Muscle layer of colon (tissue), 2 donors: ENCODE measurements around the gene LRRC61.

ENCODE experiments used
- H3K27ac ChIP-seq: one replicate; pipeline ENCODE4 v1.7.0; 2013; ENCODE audit warnings: low read depth, mild to moderate bottlenecking, low read length, moderate library complexity
- H3K27me3 ChIP-seq, 2 donors: one replicate each; pipeline ENCODE4 v1.7.0; 2013; ENCODE audit warnings: low read length in 2 of 2, mild to moderate bottlenecking in 2 of 2; ENCODE audit not compliant: insufficient read depth in 2 of 2, control insufficient read depth in 1 of 2
- H3K36me3 ChIP-seq: one replicate; pipeline ENCODE4 v1.7.0; 2013; ENCODE audit warnings: mild to moderate bottlenecking, low read length; ENCODE audit not compliant: insufficient read depth
- H3K4me1 ChIP-seq: one replicate; pipeline ENCODE4 v1.7.0; 2013; ENCODE audit warnings: mild to moderate bottlenecking, low read length; ENCODE audit not compliant: insufficient read depth
- H3K4me3 ChIP-seq, 2 donors: one replicate each; pipeline ENCODE4 v1.7.0; 2013; ENCODE audit warnings: low read length in 2 of 2, low read depth in 1 of 2, mild to moderate bottlenecking in 1 of 2, moderate library complexity in 1 of 2
- H3K9ac ChIP-seq: one replicate; pipeline ENCODE4 v1.7.0; 2013; ENCODE audit warnings: low read length
- H3K9me3 ChIP-seq: one replicate; pipeline ENCODE4 v1.7.0; 2013; ENCODE audit warnings: mild to moderate bottlenecking, low read length
- donor health status: abdominal sarcoma.
- donor health status: Adenocarcinoma of cecum.

LRRC61 gene

GRCh38 chr7:150368884-150369747 lies 46.0 kb downstream of the LRRC61 start:
- peaks cover 28% of the 10 kb centered on the region for H3K36me3 ChIP-seq
- no peaks in the 10 kb centered on the region for H3K9me3 ChIP-seq
- no peaks in the 10 kb centered on the region for H3K27me3 ChIP-seq
- peak overlapping the region; percentile 69 for H3K27ac ChIP-seq
- peak overlapping the region; percentile 94 for H3K9ac ChIP-seq
- peaks cover 30% of the 10 kb centered on the region for H3K4me1 ChIP-seq
- H3K4me3 ChIP-seq: peak overlapping the region; percentile 89 to 92

DNA sequence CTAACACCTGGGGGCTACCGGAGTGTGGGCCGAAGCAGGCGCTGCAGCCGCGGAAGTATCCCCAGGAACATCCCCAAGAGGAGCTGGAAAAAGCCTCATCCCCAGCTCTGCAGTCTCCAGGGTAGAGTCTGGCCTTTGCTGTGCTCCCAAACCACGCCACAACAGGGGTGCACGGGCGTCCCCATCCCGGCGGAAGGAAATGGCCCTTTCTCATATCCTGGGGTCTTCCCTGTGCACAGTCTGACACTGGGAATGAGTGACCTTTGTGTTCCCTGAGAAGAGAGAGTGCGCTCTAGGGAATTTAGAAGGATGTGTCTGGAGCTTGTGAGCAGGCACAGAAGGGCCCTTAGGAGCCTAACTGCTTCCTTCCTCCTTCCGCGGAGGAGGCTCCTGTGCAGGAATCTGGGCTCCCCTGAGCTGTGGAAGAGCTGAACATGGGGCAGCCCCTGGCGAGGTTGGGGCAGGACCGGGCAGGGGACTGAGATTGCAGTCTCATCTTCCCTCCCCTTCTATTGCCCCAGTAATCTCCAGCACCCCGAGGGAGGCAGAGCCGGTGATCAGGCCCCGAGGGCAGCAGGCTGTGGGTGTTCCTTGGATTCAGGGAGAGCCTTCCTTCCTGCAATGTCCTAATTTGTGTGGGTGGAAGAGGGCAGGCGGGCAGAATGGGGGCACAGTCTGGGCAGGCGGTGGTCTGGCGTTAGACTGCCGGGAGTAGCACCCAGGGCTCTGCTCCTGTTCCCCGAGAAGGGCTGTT lies 46.8 kb downstream of the LRRC61 start:
- no peaks in the 10 kb centered on the region for H3K9me3 ChIP-seq
- peak overlapping the region; percentile 89 to 92 for H3K4me3 ChIP-seq
- H3K4me1 ChIP-seq: peaks cover 30% of the 10 kb centered on the region
- H3K9ac ChIP-seq: peak overlapping the region; percentile 94
- H3K27ac ChIP-seq: peak overlapping the region; percentile 69
- no peaks in the 10 kb centered on the region for H3K27me3 ChIP-seq
- H3K36me3 ChIP-seq: peaks cover 29% of the 10 kb centered on the region

- Histone ChIP-seq H3K4me1 (peaks cover 30% of the 10 kb centered on the region), H3K4me3 (no peak overlapping the region), H3K27ac (no peak overlapping the region), H3K27me3 (no peaks in the 10 kb centered on the region), H3K36me3 (peaks cover 29% of the 10 kb centered on the region), H3K9me3 (no peaks in the 10 kb centered on the region), H3K9ac (no peak overlapping the region)
Measured at GRCh38 chr7:150370612-150371071, 47.5 kb downstream of the LRRC61 start.

- H3K4me1 ChIP-seq: peaks cover 30% of the 10 kb centered on the region
- no peak overlapping the region for H3K9ac ChIP-seq
- H3K4me3 ChIP-seq: no peak overlapping the region
- no peaks in the 10 kb centered on the region for H3K9me3 ChIP-seq
- H3K27me3 ChIP-seq: no peaks in the 10 kb centered on the region
- no peak overlapping the region for H3K27ac ChIP-seq
- H3K36me3 ChIP-seq: peaks cover 29% of the 10 kb centered on the region
Measured at GRCh38 chr7:150371131-150371995, 48.2 kb downstream of the LRRC61 start.

DNA sequence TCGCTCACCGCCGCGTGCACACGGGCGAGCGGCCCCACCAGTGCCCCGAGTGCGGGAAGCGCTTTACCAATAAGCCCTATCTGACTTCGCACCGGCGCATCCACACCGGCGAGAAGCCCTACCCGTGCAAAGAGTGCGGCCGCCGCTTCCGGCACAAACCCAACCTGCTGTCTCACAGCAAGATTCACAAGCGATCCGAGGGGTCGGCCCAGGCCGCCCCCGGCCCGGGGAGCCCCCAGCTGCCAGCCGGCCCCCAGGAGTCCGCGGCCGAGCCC lies 48.8 kb downstream of the LRRC61 start:
- Histone ChIP-seq H3K36me3 (peaks cover 29% of the 10 kb centered on the region), H3K9me3 (no peaks in the 10 kb centered on the region), H3K4me3 (no peak overlapping the region), H3K9ac (no peak overlapping the region), H3K27me3 (no peaks in the 10 kb centered on the region), H3K4me1 (peaks cover 30% of the 10 kb centered on the region), H3K27ac (no peak overlapping the region)

- Histone ChIP-seq H3K27ac (no peak overlapping the region), H3K27me3 (no peaks in the 10 kb centered on the region), H3K9me3 (no peaks in the 10 kb centered on the region), H3K4me1 (peaks cover 30% of the 10 kb centered on the region), H3K36me3 (peaks cover 29% of the 10 kb centered on the region), H3K9ac (no peak overlapping the region), H3K4me3 (no peak overlapping the region)
Measured at GRCh38 chr7:150372271-150373048, 49.3 kb downstream of the LRRC61 start.

GRCh38 chr7:150373049-150373801 lies 50.1 kb downstream of the LRRC61 start:
- Histone ChIP-seq H3K4me3 (no peak overlapping the region), H3K9me3 (no peaks in the 10 kb centered on the region), H3K27me3 (no peaks in the 10 kb centered on the region), H3K4me1 (peaks cover 33% of the 10 kb centered on the region), H3K9ac (no peak overlapping the region), H3K36me3 (peaks cover 29% of the 10 kb centered on the region), H3K27ac (no peak overlapping the region)

- no peaks in the 10 kb centered on the region for H3K27me3 ChIP-seq
Measured at GRCh38 chr7:150374026-150374425, 50.9 kb downstream of the LRRC61 start.

GRCh38 chr7:150374472-150374871 lies 51.3 kb downstream of the LRRC61 start:
- no peaks in the 10 kb centered on the region for H3K9me3 ChIP-seq
- no peaks in the 10 kb centered on the region for H3K27me3 ChIP-seq
- H3K4me3 ChIP-seq: no peak overlapping the region
- peaks cover 35% of the 10 kb centered on the region for H3K4me1 ChIP-seq
- H3K27ac ChIP-seq: no peak overlapping the region
- H3K36me3 ChIP-seq: peaks cover 29% of the 10 kb centered on the region
- no peak overlapping the region for H3K9ac ChIP-seq

More at GRCh38 chr7:150374026-150374425, 50.9 kb downstream of the LRRC61 start:
- Histone ChIP-seq H3K4me3 (no peak overlapping the region), H3K36me3 (peaks cover 29% of the 10 kb centered on the region), H3K27ac (no peak overlapping the region), H3K4me1 (peaks cover 37% of the 10 kb centered on the region), H3K9me3 (no peaks in the 10 kb centered on the region), H3K9ac (no peak overlapping the region)
